G401.6 (cell line): Measurements from ENCODE around the gene AJM1.
"Not testable (repeated sequence)": the region's sequence is repeated elsewhere in the genome, so short reads cannot be mapped to it uniquely, and the experiment has no call there.

Experiments used
- FAIRE-seq: peaks from 2 replicates; lab custom pipeline; 2012; peaks lifted over from hg19 to GRCh38; lab: Jason Lieb, UNC

Gene AJM1

GRCh38 chr9:136831720-136832104, 10.6 kb upstream of the AJM1 start:
- no peak for FAIRE-seq

- no peak for FAIRE-seq
Measured at GRCh38 chr9:136832581-136832980, 9.7 kb upstream of the AJM1 start.

- FAIRE-seq, result not testable (repeated sequence)
Measured at GRCh38 chr9:136833381-136834048, 8.8 kb upstream of the AJM1 start.

GRCh38 chr9:136835162-136835931, 6.9 kb upstream of the AJM1 start:
- no peak for FAIRE-seq

GRCh38 chr9:136835932-136836904, 6.1 kb upstream of the AJM1 start:
- FAIRE-seq, result no peak

GRCh38 chr9:136837146-136837855, 5.0 kb upstream of the AJM1 start:
- no peak for FAIRE-seq

GRCh38 chr9:136837856-136838277, 4.4 kb upstream of the AJM1 start:
- FAIRE-seq, result not testable (repeated sequence)

- no peak for FAIRE-seq
Measured at GRCh38 chr9:136838314-136839228, 3.7 kb upstream of the AJM1 start.

- FAIRE-seq, result no peak
Measured at GRCh38 chr9:136839229-136840139, 2.8 kb upstream of the AJM1 start.

GRCh38 chr9:136840140-136840876, 2.0 kb upstream of the AJM1 start:
- FAIRE-seq, result no peak

- peak; percentile 48 for FAIRE-seq
Measured at GRCh38 chr9:136840877-136841645, 1.2 kb upstream of the AJM1 start.

- FAIRE-seq, result not testable (repeated sequence)
Measured at GRCh38 chr9:136841646-136842379, 465 bp upstream of the AJM1 start.

- FAIRE-seq, result not testable (repeated sequence)
Measured at GRCh38 chr9:136843159-136843800, 1.0 kb downstream of the AJM1 start.

- not testable (repeated sequence) for FAIRE-seq
Measured at GRCh38 chr9:136843801-136844740, 1.8 kb downstream of the AJM1 start.

GRCh38 chr9:136844761-136845464, 2.6 kb downstream of the AJM1 start:
- no peak for FAIRE-seq
